Pancreas (tissue), 10 donors: ENCODE measurements around the gene STK24. TPM values are rescaled to one million over a fixed set of nuclear protein-coding genes. Genes with fewer than 3 reads are reported as not detected.
A peak's percentile ranks its signal among the peaks of the same experiment; 100 is the strongest.

Experiments used
- ATAC-seq, 4 donors: fragments of 200-7000 bp; cut with Tn5 transposase; one replicate each; pipeline versions ENCODE4 v1.8.0 to v1.9.1; 2020; ENCODE audit warnings: mild to moderate bottlenecking in 4 of 4, moderate library complexity in 4 of 4
- DNase-seq, 6 donors: peaks; one replicate each; pipeline ENCODE4 v3.0.0-alpha.2; 2020
- FAIRE-seq: peaks from 2 replicates; lab custom pipeline; 2012; peaks lifted over from hg19 to GRCh38; lab: Jason Lieb, UNC
- H3K27ac ChIP-seq, 4 donors: fragments of 200-600 bp; sonication (generic); 1 replicate in 3 of 4; 2 replicates in 1 of 4; pipeline versions ENCODE4 v1.5.0 to v1.8.0; 2020
- H3K27me3 ChIP-seq, 4 donors: fragments of 200-600 bp; one replicate each; pipeline ENCODE4 v1.8.0; 2021
- H3K36me3 ChIP-seq, 3 donors: fragments of 200-600 bp; sonication (generic) in 1 of 3; one replicate each; pipeline versions ENCODE4 v1.5.0 to v1.8.0; 2020 to 2021
- H3K4me1 ChIP-seq, 3 donors: fragments of 200-600 bp; one replicate each; pipeline ENCODE4 v1.8.0; 2021
- H3K4me3 ChIP-seq, 4 donors: fragments of 200-600 bp; sonication (generic) in 2 of 4; one replicate each; pipeline versions ENCODE4 v1.5.0 to v1.8.0; 2020 to 2021
- H3K9me3 ChIP-seq, 4 donors: fragments of 200-600 bp; one replicate each; pipeline ENCODE4 v1.8.0; 2021
- CTCF ChIP-seq, 4 donors: fragments of 200-600 bp; sonication (generic) in 3 of 4; IDR thresholded peaks; one replicate each; pipeline versions ENCODE4 v1.5.0 to v1.8.0; 2021; ENCODE audit warnings: antibody characterized with exemption in 4 of 4
- WGBS, 2 donors: extraction: QIAGEN DNeasy Blood & Tissue Kit; methylation state at CpG; one replicate each; pipeline ENCODE4 v1.1.7; 2013; 5-methylcytosine and 5-hydroxymethylcytosine counted together
- intact Hi-C, 3 donors: fragments of 100-400 bp; cut with DNase I; formaldehyde crosslinking; loops; one replicate each; pipeline versions ENCODE4 v1.11.1 to v1.14.2; 2022
- polyA plus RNA-seq, 2 donors: library from polyadenylated mRNA; stranded (reverse); fragments of 200-250 nt; gene quantifications; one replicate each; pipeline ENCODE4 v1.2.3, GENCODE V29; 2013
- total RNA-seq, 6 donors: library from RNA; stranded (reverse); fragmentation: NEBNext Ultra II Directional in 4 of 6; extraction: Animal tissue kit (Norgen Biotek cat#: 25700) in 4 of 6; gene quantifications; one replicate each; pipeline versions ENCODE4 v1.2.1 to v1.2.4, GENCODE V29; 2021 to 2023
- donor health status: healthy with polysubstance abuse.
- donor health status: DM: no; HTN: no; CAD: no; lungs with moderate emphysema.
- donor health status: DM: no; HTN: no; CAD: no.
- donor health status: control.
- donor health status: control.
- donor health status: Bipolar disorder and iron deficiency.
- donor health status: DM: yes; HTN: yes; CAD: no.
- donor health status: DM: no; HTN: no; CAD: no.
- donor health status: DM: no; HTN: no; CAD: no.
- donor health status: DM: yes; HTN: yes; CAD: no.

The STK24 gene
- total and polyA plus RNA-seq, 8 donors, result 15.5 to 55.7 (median 37.4) TPM

- FAIRE-seq (no peak), ATAC-seq (no peak), DNase-seq (no peak)
- peaks cover 19 to 54% (median 33%) of the 10 kb centered on the region in 3 donors for H3K4me1 ChIP-seq
- no peaks in the 10 kb centered on the region for H3K36me3 ChIP-seq
- intact Hi-C loops, result no loop called here
- H3K9me3 ChIP-seq, result no peaks in the 10 kb centered on the region
- H3K4me3 ChIP-seq, result no peak overlapping the region
- no peak for TF ChIP-seq CTCF (IDR thresholded peaks at IDR 0.05)
- peak overlapping the region in 1 of 4 donors; percentile 15 for H3K27ac ChIP-seq
- WGBS, 2 donors, result 50 to 56% methylated on average over 1 of the region's 1 CpG
- H3K27me3 ChIP-seq, result no peaks in the 10 kb centered on the region
Observed at GRCh38 chr13:98504029-98504351, 72.9 kb downstream of the STK24 start.

- ATAC-seq (peak in 3 of 4 donors; percentile 39 to 49 (median 46)), FAIRE-seq (no peak), DNase-seq (no peak)
- Histone ChIP-seq H3K9me3 (no peaks in the 10 kb centered on the region), H3K4me1 (peaks cover 19 to 48% (median 33%) of the 10 kb centered on the region in 3 donors), H3K27ac (peak overlapping the region in 2 of 4 donors; percentile 15 to 31), H3K36me3 (no peaks in the 10 kb centered on the region), H3K4me3 (no peak overlapping the region), H3K27me3 (no peaks in the 10 kb centered on the region)
- no peak for TF ChIP-seq CTCF (IDR thresholded peaks at IDR 0.05)
- intact Hi-C loops, result no loop called here
- 35 to 36% methylated on average over 10 of the region's 10 CpGs for WGBS, 2 donors
Observed at GRCh38 chr13:98503175-98504028, 73.5 kb downstream of the STK24 start.

- no peaks in the 10 kb centered on the region for H3K36me3 ChIP-seq
- TF ChIP-seq CTCF (IDR thresholded peaks at IDR 0.05), result no peak
- H3K27ac ChIP-seq, result no peak overlapping the region
- DNase-seq (no peak), ATAC-seq (no peak), FAIRE-seq (no peak)
- no peaks in the 10 kb centered on the region for H3K27me3 ChIP-seq
- intact Hi-C loops, result no loop called here
- H3K4me3 ChIP-seq, result no peak overlapping the region
- H3K9me3 ChIP-seq, result no peaks in the 10 kb centered on the region
- 94% methylated on average over 10 of the region's 10 CpGs for WGBS, 2 donors
- H3K4me1 ChIP-seq, result peaks cover 11 to 29% (median 16%) of the 10 kb centered on the region in 3 donors
Observed at GRCh38 chr13:98500963-98501421, 75.9 kb downstream of the STK24 start.

DNA sequence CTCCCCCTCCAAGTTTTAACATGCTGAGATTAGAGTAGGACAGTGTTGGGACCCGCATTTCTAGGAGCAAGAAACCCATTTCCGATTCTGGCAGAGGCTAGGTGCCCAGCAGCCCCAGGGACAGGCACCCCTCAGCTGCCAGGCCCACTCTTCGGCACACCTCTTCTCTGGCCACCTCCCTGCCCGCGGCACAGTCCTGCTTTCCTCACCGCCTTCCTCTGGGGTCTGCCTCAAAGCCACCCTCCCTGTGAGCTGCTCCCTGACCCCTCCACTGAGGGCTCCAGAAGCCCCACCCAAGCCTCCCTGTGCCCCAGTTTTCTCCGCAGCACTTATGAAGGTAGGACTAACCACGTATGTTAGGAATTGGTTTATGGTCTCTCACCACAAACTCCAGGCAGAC is 79.9 kb downstream of the STK24 start:
- H3K9me3 ChIP-seq, result no peaks in the 10 kb centered on the region
- intact Hi-C loops, result loop anchor here in 1 of 3 donors (10.0 kb wide), 1 partner anchor 68 kb away; no protein-coding TSS in a partner anchor
- H3K27me3 ChIP-seq, result no peaks in the 10 kb centered on the region
- TF ChIP-seq CTCF (IDR thresholded peaks at IDR 0.05), result no peak
- H3K4me1 ChIP-seq, result peaks cover 3 to 7% (median 6%) of the 10 kb centered on the region in 3 donors
- FAIRE-seq (no peak), ATAC-seq (no peak), DNase-seq (no peak)
- H3K36me3 ChIP-seq, result no peaks in the 10 kb centered on the region
- WGBS, 2 donors, result 95 to 96% methylated on average over 8 of the region's 8 CpGs
- no peak overlapping the region for H3K27ac ChIP-seq
- no peak overlapping the region for H3K4me3 ChIP-seq

DNA sequence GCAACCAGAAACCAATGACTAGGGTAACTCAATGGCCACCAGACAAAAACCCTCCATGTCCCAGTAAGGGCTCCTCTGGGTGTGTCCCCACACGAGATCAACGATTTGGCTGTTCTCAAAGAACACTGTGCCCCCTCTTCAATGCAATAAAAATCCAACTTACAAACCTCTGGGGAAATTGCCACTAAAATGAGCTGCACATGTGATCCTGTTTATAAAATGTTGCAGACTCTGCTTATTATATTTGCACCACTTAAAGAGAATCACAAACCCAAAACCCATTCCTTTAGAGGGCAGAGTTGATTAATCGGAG is 80.5 kb downstream of the STK24 start:
- DNase-seq (no peak), ATAC-seq (peak in 1 of 4 donors; percentile 8), FAIRE-seq (no peak)
- H3K27me3 ChIP-seq, result no peaks in the 10 kb centered on the region
- peaks cover 0 to 7% (median 6%) of the 10 kb centered on the region in 3 donors for H3K4me1 ChIP-seq
- H3K27ac ChIP-seq, result peak overlapping the region in 1 of 4 donors; percentile 2
- no peak overlapping the region for H3K4me3 ChIP-seq
- TF ChIP-seq CTCF (IDR thresholded peaks at IDR 0.05), result no peak
- WGBS, 2 donors, result 86 to 89% methylated on average over 3 of the region's 3 CpGs
- H3K9me3 ChIP-seq, result no peaks in the 10 kb centered on the region
- intact Hi-C loops, result loop anchor here in 1 of 3 donors (10.0 kb wide), 1 partner anchor 68 kb away; no protein-coding TSS in a partner anchor
- H3K36me3 ChIP-seq, result no peaks in the 10 kb centered on the region
